GM23338 (cell line): Measurements from ENCODE around the gene NETO2.
"Not testable (repeated sequence)": the region's sequence is repeated elsewhere in the genome, so short reads cannot be mapped to it uniquely, and the experiment has no call there.

Source experiments
- CREB1 ChIP-seq: fragments of 250-450 bp; sonication (Bioruptor Pico); IDR thresholded peaks from 2 replicates; pipeline ENCODE4 v1.5.0; 2020; ENCODE audit warnings: low read depth, mild to moderate bottlenecking, moderate library complexity
- CTCF ChIP-seq, 2 experiments: fragments of 200-600 bp in 1 of 2; sonication (generic) in 1 of 2; conservative IDR thresholded peaks; 2 replicates each; pipeline versions ENCODE4 v1.5.1 to v1.6.1; 2016 to 2017; ENCODE audit warnings: antibody characterized with exemption in 2 of 2, low read depth in 2 of 2, mild to moderate bottlenecking in 2 of 2, moderate library complexity in 1 of 2
- EZH2 ChIP-seq: fragments of 200-600 bp; sonication (generic); IDR thresholded peaks from one replicate; pipeline ENCODE4 v1.8.0; 2017; ENCODE audit warnings: antibody characterized with exemption, mild to moderate bottlenecking, low read depth; ENCODE audit not compliant: unreplicated experiment
- EZH2phosphoT487 ChIP-seq: fragments of 200-600 bp; sonication (generic); IDR thresholded peaks from one replicate; pipeline ENCODE4 v1.8.1; 2018; ENCODE audit warnings: antibody characterized with exemption; ENCODE audit not compliant: unreplicated experiment
- JUNB ChIP-seq: IDR thresholded peaks from one replicate; pipeline ENCODE4 v1.6.1; 2016; ENCODE audit warnings: antibody characterized with exemption; ENCODE audit not compliant: unreplicated experiment
- NANOG ChIP-seq: IDR thresholded peaks from 2 replicates; pipeline ENCODE4 v1.6.1; 2016; ENCODE audit warnings: antibody characterized with exemption, borderline replicate concordance
- POLR2AphosphoS5 ChIP-seq: IDR thresholded peaks from 2 replicates; pipeline ENCODE4 v1.6.1; 2016; ENCODE audit warnings: antibody characterized with exemption, low read depth
- REST ChIP-seq: IDR thresholded peaks from one replicate; pipeline ENCODE4 v1.6.1; 2018; ENCODE audit warnings: antibody characterized with exemption; ENCODE audit not compliant: unreplicated experiment
- STAT1 ChIP-seq: IDR thresholded peaks from one replicate; pipeline ENCODE4 v1.6.1; 2016; ENCODE audit warnings: antibody characterized with exemption; ENCODE audit not compliant: unreplicated experiment
- ZNF114 ChIP-seq: fragments of 250-450 bp; sonication (Bioruptor Pico); IDR thresholded peaks from 2 replicates; pipeline ENCODE4 v1.5.0; 2020; ENCODE audit warnings: mild to moderate bottlenecking, moderate library complexity
- ZNF331 ChIP-seq: fragments of 250-450 bp; sonication (Bioruptor Pico); IDR thresholded peaks from 2 replicates; pipeline ENCODE4 v1.5.0; 2020; ENCODE audit warnings: low read depth, mild to moderate bottlenecking, moderate library complexity
- ZNF462 ChIP-seq: fragments of 250-450 bp; sonication (Bioruptor Pico); IDR thresholded peaks from 2 replicates; pipeline ENCODE4 v1.5.0; 2020; ENCODE audit warnings: mild to moderate bottlenecking, moderate library complexity
- TF ChIP-seq, protein P1 (sequence below): IDR thresholded peaks from 2 replicates; pipeline ENCODE4 v1.6.1; 2016; ENCODE audit warnings: antibody characterized with exemption

GRCh38 chr16:47097154-47097553 is 46.6 kb downstream of the NETO2 start:
- TF ChIP-seq EZH2; CTCF (conservative IDR thresholded peaks at IDR 0.05; ENCODE audit: low read depth in 2 of 2); POLR2AphosphoS5; EZH2phosphoT487; CREB1; REST; STAT1; ZNF114; NANOG; ZNF331; JUNB; ZNF462 (CRISPR knock-in tag): not testable (repeated sequence)
- TF ChIP-seq, protein P1, sequence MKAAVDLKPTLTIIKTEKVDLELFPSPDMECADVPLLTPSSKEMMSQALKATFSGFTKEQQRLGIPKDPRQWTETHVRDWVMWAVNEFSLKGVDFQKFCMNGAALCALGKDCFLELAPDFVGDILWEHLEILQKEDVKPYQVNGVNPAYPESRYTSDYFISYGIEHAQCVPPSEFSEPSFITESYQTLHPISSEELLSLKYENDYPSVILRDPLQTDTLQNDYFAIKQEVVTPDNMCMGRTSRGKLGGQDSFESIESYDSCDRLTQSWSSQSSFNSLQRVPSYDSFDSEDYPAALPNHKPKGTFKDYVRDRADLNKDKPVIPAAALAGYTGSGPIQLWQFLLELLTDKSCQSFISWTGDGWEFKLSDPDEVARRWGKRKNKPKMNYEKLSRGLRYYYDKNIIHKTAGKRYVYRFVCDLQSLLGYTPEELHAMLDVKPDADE, result not testable (repeated sequence)
